Measurements from ENCODE around the gene EPHB1. TPM values are rescaled to one million over a fixed set of nuclear protein-coding genes. Genes with fewer than 3 reads are reported as not detected.

The EPHB1 gene
- polyA plus RNA-seq, 3 donors, result 0.06 to 0.55 TPM; not detected in 1

- Histone ChIP-seq H3K27me3 (ENCODE audit: control insufficient read depth in 2 of 2, insufficient read depth in 2 of 2, low read length in 2 of 2) (no peaks in the 10 kb centered on the region), H3K27ac (ENCODE audit: low read depth in 1 of 2, low read length in 2 of 2) (no peak overlapping the region), H3K4me1 (ENCODE audit: control insufficient read depth in 1 of 2, insufficient read depth in 2 of 2, low read length in 2 of 2) (peaks cover 3 to 5% of the 10 kb centered on the region in 2 donors), H4K20me1 (ENCODE audit: insufficient read depth, low read length) (no peaks in the 10 kb centered on the region), H3K9ac (ENCODE audit: insufficient read depth, low read length, poor library complexity, severe bottlenecking) (no peak overlapping the region), H3K4me3 (replicated peaks in 1 of 3; ENCODE audit: low read depth in 2 of 3, low read length in 3 of 3) (no peak overlapping the region), H3K36me3 (replicated peaks in 1 of 2; ENCODE audit: control insufficient read depth in 1 of 2, insufficient read depth in 2 of 2, low read length in 2 of 2) (no peaks in the 10 kb centered on the region), H3K79me2 (ENCODE audit: insufficient read depth, low read length) (no peaks in the 10 kb centered on the region), H3K9me3 (replicated peaks in 1 of 2; ENCODE audit: control insufficient read depth in 1 of 2, insufficient read depth in 1 of 2, low read length in 2 of 2) (no peaks in the 10 kb centered on the region), H2AFZ (ENCODE audit: insufficient read depth, low read depth, low read length, poor library complexity, severe bottlenecking) (no peak overlapping the region), H3K4me2 (replicated peaks; ENCODE audit: extremely low read depth, low read length, poor library complexity, severe bottlenecking) (no peak overlapping the region)
- H3K4me1 Mint-ChIP-seq, result peaks cover 7% of the 10 kb centered on the region
- H3K36me3 Mint-ChIP-seq, result no peaks in the 10 kb centered on the region
- intact Hi-C loops (cut with micrococcal nuclease), result no loop called here
- DNase-seq, result no peak
- H3K27ac Mint-ChIP-seq, result no peak overlapping the region
- TF ChIP-seq CTCF (IDR thresholded peaks at IDR 0.05), result no peak
- peaks cover 0 to 3% (median 3%) of the 10 kb centered on the region in 3 donors for H3K27me3 Mint-ChIP-seq (ENCODE audit: low read depth in 3 of 3)
- WGBS (ENCODE audit: insufficient coverage), result 97% methylated on average over 3 of the region's 5 CpGs
- H3K9me3 Mint-ChIP-seq, result peaks cover 0 to 4% (median 0%) of the 10 kb centered on the region in 7 donors
- H3K4me3 Mint-ChIP-seq, result no peak overlapping the region
Observed at GRCh38 chr3:134883697-134884385, 88.8 kb downstream of the EPHB1 start.

DNA sequence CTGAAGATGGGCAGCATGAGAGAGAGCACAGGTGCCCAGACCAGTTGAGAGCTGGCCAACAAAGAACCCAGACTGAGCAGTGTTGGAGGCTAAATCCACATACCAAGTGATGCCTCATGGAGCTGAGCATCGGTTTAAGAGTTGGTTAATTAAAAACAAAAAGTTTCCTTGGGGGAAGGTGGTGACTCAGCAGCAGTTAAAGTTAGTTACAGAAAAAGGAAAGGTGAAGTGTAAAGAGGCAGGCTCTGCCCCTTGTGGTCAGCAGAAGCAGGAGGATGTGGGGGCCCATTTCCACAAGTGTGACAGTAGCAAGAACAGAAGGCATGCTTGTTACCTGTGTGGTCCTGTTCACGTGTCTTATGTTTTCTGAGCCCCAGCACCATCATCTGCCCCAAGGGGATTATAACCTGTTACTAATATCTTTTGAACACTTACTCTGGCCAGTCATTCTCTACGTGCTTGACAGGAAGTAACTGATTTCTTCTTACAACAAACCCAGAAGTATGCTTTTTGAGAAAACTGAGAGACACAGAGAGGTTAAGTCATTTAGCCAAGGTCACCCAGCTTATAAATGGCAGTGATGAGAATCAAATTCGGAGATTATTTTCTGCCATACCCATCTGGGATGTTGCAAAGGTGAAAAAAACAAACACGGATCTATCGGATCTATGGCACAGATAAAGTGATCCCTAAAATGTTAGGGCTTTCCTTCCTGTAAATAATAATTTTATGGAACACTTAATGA, 91.0 kb downstream of the EPHB1 start:
- Mint-ChIP-seq H3K4me3 (no peak overlapping the region), H3K27me3 (ENCODE audit: low read depth in 3 of 3) (peaks cover 0 to 3% (median 0%) of the 10 kb centered on the region in 3 donors), H3K27ac (no peak overlapping the region), H3K36me3 (no peaks in the 10 kb centered on the region), H3K9me3 (peaks cover under 1 to 9% (median 2%) of the 10 kb centered on the region in 7 donors), H3K4me1 (peaks cover 7% of the 10 kb centered on the region)
- no peak for TF ChIP-seq CTCF (IDR thresholded peaks at IDR 0.05)
- Histone ChIP-seq H3K27me3 (ENCODE audit: control insufficient read depth in 2 of 2, insufficient read depth in 2 of 2, low read length in 2 of 2) (no peaks in the 10 kb centered on the region), H3K9ac (ENCODE audit: insufficient read depth, low read length, poor library complexity, severe bottlenecking) (no peak overlapping the region), H3K4me3 (replicated peaks in 1 of 3; ENCODE audit: low read depth in 2 of 3, low read length in 3 of 3) (no peak overlapping the region), H3K4me1 (ENCODE audit: control insufficient read depth in 1 of 2, insufficient read depth in 2 of 2, low read length in 2 of 2) (peaks cover 3 to 5% of the 10 kb centered on the region in 2 donors), H2AFZ (ENCODE audit: insufficient read depth, low read depth, low read length, poor library complexity, severe bottlenecking) (no peak overlapping the region), H4K20me1 (ENCODE audit: insufficient read depth, low read length) (no peaks in the 10 kb centered on the region), H3K9me3 (replicated peaks in 1 of 2; ENCODE audit: control insufficient read depth in 1 of 2, insufficient read depth in 1 of 2, low read length in 2 of 2) (peaks cover 0 to 2% of the 10 kb centered on the region in 2 donors), H3K36me3 (replicated peaks in 1 of 2; ENCODE audit: control insufficient read depth in 1 of 2, insufficient read depth in 2 of 2, low read length in 2 of 2) (no peaks in the 10 kb centered on the region), H3K27ac (ENCODE audit: low read depth in 1 of 2, low read length in 2 of 2) (no peak overlapping the region), H3K4me2 (replicated peaks; ENCODE audit: extremely low read depth, low read length, poor library complexity, severe bottlenecking) (no peak overlapping the region), H3K79me2 (ENCODE audit: insufficient read depth, low read length) (no peaks in the 10 kb centered on the region)
- DNase-seq, result no peak
- WGBS (ENCODE audit: insufficient coverage), result no CpG with 5 or more reads among the region's 6 CpGs
- intact Hi-C loops (cut with micrococcal nuclease), result no loop called here
